ENCODE data around the gene PLSCR3.

DNA sequence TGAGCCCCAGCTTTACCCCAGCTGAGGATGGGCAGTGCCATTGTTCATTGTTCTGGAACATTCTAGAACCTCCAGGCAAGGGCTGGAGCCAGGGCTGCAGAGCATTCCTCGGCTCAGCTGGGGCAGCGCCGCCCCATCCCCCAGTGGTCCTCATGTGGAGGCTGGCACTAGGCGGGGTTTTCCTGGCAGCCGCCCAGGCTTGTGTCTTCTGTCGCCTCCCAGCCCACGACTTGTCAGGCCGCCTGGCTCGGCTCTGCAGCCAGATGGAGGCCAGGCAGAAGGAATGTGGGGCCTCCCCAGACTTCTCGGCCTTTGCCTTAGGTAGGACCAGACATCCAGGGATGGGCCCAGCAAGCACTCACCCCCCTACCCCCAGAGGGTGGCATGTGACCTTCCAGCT lies 39.3 kb downstream of the PLSCR3 start, which contains the start of gene TMEM95:
- TF ChIP-seq, protein P1, sequence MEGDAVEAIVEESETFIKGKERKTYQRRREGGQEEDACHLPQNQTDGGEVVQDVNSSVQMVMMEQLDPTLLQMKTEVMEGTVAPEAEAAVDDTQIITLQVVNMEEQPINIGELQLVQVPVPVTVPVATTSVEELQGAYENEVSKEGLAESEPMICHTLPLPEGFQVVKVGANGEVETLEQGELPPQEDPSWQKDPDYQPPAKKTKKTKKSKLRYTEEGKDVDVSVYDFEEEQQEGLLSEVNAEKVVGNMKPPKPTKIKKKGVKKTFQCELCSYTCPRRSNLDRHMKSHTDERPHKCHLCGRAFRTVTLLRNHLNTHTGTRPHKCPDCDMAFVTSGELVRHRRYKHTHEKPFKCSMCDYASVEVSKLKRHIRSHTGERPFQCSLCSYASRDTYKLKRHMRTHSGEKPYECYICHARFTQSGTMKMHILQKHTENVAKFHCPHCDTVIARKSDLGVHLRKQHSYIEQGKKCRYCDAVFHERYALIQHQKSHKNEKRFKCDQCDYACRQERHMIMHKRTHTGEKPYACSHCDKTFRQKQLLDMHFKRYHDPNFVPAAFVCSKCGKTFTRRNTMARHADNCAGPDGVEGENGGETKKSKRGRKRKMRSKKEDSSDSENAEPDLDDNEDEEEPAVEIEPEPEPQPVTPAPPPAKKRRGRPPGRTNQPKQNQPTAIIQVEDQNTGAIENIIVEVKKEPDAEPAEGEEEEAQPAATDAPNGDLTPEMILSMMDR (IDR thresholded peaks at IDR 0.05), result no peak
- TF ChIP-seq POLR2A (IDR thresholded peaks at IDR 0.05), result no peak
